IPS-18c (cell line): ENCODE data around the gene CLASP1.
"Not testable (repeated sequence)": the region's sequence is repeated elsewhere in the genome, so short reads cannot be mapped to it uniquely, and the experiment has no call there.

Experiments
- H3K4me3 ChIP-seq: 2 replicates; pipeline ENCODE4 v1.7.0; 2013; ENCODE audit warnings: low read depth, mild to moderate bottlenecking, low read length, moderate library complexity; ENCODE audit not compliant: insufficient read depth
- H3K9me3 ChIP-seq: one replicate; pipeline ENCODE4 v1.6.1; 2013; ENCODE audit warnings: mild to moderate bottlenecking, low read length, moderate library complexity; ENCODE audit not compliant: control insufficient read depth, insufficient read depth

The CLASP1 gene

GRCh38 chr2:121412349-121412748, 236.9 kb downstream of the CLASP1 start:
- H3K9me3 ChIP-seq: no peaks in the 10 kb centered on the region
- no peak overlapping the region for H3K4me3 ChIP-seq

- Histone ChIP-seq H3K4me3 (no peak overlapping the region), H3K9me3 (no peaks in the 10 kb centered on the region)
Measured at GRCh38 chr2:121409966-121410365, 239.3 kb downstream of the CLASP1 start.

- H3K4me3 ChIP-seq: no peak overlapping the region
Measured at GRCh38 chr2:121409388-121409787, 239.9 kb downstream of the CLASP1 start.

GRCh38 chr2:121408641-121409040, 240.6 kb downstream of the CLASP1 start:
- no peak overlapping the region for H3K4me3 ChIP-seq
- no peaks in the 10 kb centered on the region for H3K9me3 ChIP-seq

More at GRCh38 chr2:121409388-121409787, 239.9 kb downstream of the CLASP1 start:
- H3K9me3 ChIP-seq: no peaks in the 10 kb centered on the region

- no peak overlapping the region for H3K4me3 ChIP-seq
- H3K9me3 ChIP-seq: no peaks in the 10 kb centered on the region
Measured at GRCh38 chr2:121405233-121405632, 244.0 kb downstream of the CLASP1 start.

- no peaks in the 10 kb centered on the region for H3K9me3 ChIP-seq
Measured at GRCh38 chr2:121400201-121400600, 249.1 kb downstream of the CLASP1 start.

GRCh38 chr2:121398853-121399252, 250.4 kb downstream of the CLASP1 start:
- no peaks in the 10 kb centered on the region for H3K9me3 ChIP-seq
- no peak overlapping the region for H3K4me3 ChIP-seq

More at GRCh38 chr2:121400201-121400600, 249.1 kb downstream of the CLASP1 start:
- H3K4me3 ChIP-seq: no peak overlapping the region

- H3K9me3 ChIP-seq: no peaks in the 10 kb centered on the region
- H3K4me3 ChIP-seq: no peak overlapping the region
Measured at GRCh38 chr2:121390082-121390692, 259.1 kb downstream of the CLASP1 start.

GRCh38 chr2:121388371-121388770, 260.9 kb downstream of the CLASP1 start:
- Histone ChIP-seq H3K4me3 (no peak overlapping the region), H3K9me3 (no peaks in the 10 kb centered on the region)

- no peaks in the 10 kb centered on the region for H3K9me3 ChIP-seq
- no peak overlapping the region for H3K4me3 ChIP-seq
Measured at GRCh38 chr2:121387591-121388325, 261.5 kb downstream of the CLASP1 start.

- Histone ChIP-seq H3K4me3 (no peak overlapping the region), H3K9me3 (no peaks in the 10 kb centered on the region)
Measured at GRCh38 chr2:121386707-121387106, 262.6 kb downstream of the CLASP1 start.

GRCh38 chr2:121386102-121386501, 263.2 kb downstream of the CLASP1 start:
- no peaks in the 10 kb centered on the region for H3K9me3 ChIP-seq
- H3K4me3 ChIP-seq: no peak overlapping the region

- H3K9me3 ChIP-seq: no peaks in the 10 kb centered on the region
Measured at GRCh38 chr2:121382744-121383143, 266.5 kb downstream of the CLASP1 start.

GRCh38 chr2:121377646-121378045, 271.6 kb downstream of the CLASP1 start:
- Histone ChIP-seq H3K4me3 (no peak overlapping the region), H3K9me3 (peaks cover 2% of the 10 kb centered on the region)

More at GRCh38 chr2:121382744-121383143, 266.5 kb downstream of the CLASP1 start:
- no peak overlapping the region for H3K4me3 ChIP-seq

- peaks cover 2% of the 10 kb centered on the region for H3K9me3 ChIP-seq
- no peak overlapping the region for H3K4me3 ChIP-seq
Measured at GRCh38 chr2:121376535-121377250, 272.6 kb downstream of the CLASP1 start.

- peaks cover 2% of the 10 kb centered on the region for H3K9me3 ChIP-seq
- H3K4me3 ChIP-seq: no peak overlapping the region
Measured at GRCh38 chr2:121375621-121376159, 273.6 kb downstream of the CLASP1 start.

- H3K4me3 ChIP-seq, H3K9me3 ChIP-seq: not testable (repeated sequence)
Measured at GRCh38 chr2:121374412-121375075, 274.7 kb downstream of the CLASP1 start.
